ENCODE measurements around the gene CRYL1. TPM values are rescaled to one million over a fixed set of nuclear protein-coding genes. Genes with fewer than 3 reads are reported as not detected.

Gene CRYL1
- total RNA-seq, 1 donor from 2014 or later = 35.4 TPM

GRCh38 chr13:20415694-20416107 lies 110.0 kb downstream of the CRYL1 start:
- H3K27ac ChIP-seq = no peak overlapping the region
- TF ChIP-seq POLR2A (IDR thresholded peaks at IDR 0.05) = no peak
- no peak for TF ChIP-seq POLR2AphosphoS5 (IDR thresholded peaks at IDR 0.05; ENCODE audit: insufficient read depth in 1 of 2, low read depth in 1 of 2)
- TF ChIP-seq CTCF (IDR thresholded peaks at IDR 0.05) = no peak

GRCh38 chr13:20415306-20415679 lies 110.4 kb downstream of the CRYL1 start:
- H3K27ac ChIP-seq = no peak overlapping the region
- no peaks in the 10 kb centered on the region for H3K36me3 ChIP-seq
- H3K4me1 ChIP-seq = peaks cover 26% of the 10 kb centered on the region
- no peaks in the 10 kb centered on the region for H3K27me3 ChIP-seq
- H3K4me3 ChIP-seq = no peak overlapping the region
- intact Hi-C loops (cut with DNase I) = no loop called here
- H3K9me3 ChIP-seq = no peaks in the 10 kb centered on the region
- DNase-seq (ENCODE audit: extremely low spot score in 2 of 2) = no peak
- TF ChIP-seq POLR2A (IDR thresholded peaks at IDR 0.05) = no peak
- no peak for TF ChIP-seq CTCF (IDR thresholded peaks at IDR 0.05)
- TF ChIP-seq POLR2AphosphoS5 (IDR thresholded peaks at IDR 0.05; ENCODE audit: insufficient read depth in 1 of 2, low read depth in 1 of 2) = no peak

More at GRCh38 chr13:20415694-20416107, 110.0 kb downstream of the CRYL1 start:
- no peak for DNase-seq (ENCODE audit: extremely low spot score in 2 of 2)
- intact Hi-C loops (cut with DNase I) = no loop called here
- no peaks in the 10 kb centered on the region for H3K36me3 ChIP-seq
- no peaks in the 10 kb centered on the region for H3K9me3 ChIP-seq
- peaks cover 26% of the 10 kb centered on the region for H3K4me1 ChIP-seq
- no peaks in the 10 kb centered on the region for H3K27me3 ChIP-seq
- no peak overlapping the region for H3K4me3 ChIP-seq

- DNase-seq (ENCODE audit: extremely low spot score in 2 of 2) = no peak
- Histone ChIP-seq H3K4me1 (peaks cover 22% of the 10 kb centered on the region), H3K27me3 (no peaks in the 10 kb centered on the region), H3K36me3 (no peaks in the 10 kb centered on the region), H3K9me3 (no peaks in the 10 kb centered on the region), H3K27ac (peak overlapping the region; percentile 6), H3K4me3 (no peak overlapping the region)
- intact Hi-C loops (cut with DNase I) = no loop called here
- TF ChIP-seq POLR2AphosphoS5 (IDR thresholded peaks at IDR 0.05; ENCODE audit: insufficient read depth in 1 of 2, low read depth in 1 of 2) (peak in 1 of 2 donors; percentile 13), POLR2A (IDR thresholded peaks at IDR 0.05) (no peak), CTCF (IDR thresholded peaks at IDR 0.05) (no peak)
Measured at GRCh38 chr13:20414546-20415305, 110.9 kb downstream of the CRYL1 start.

GRCh38 chr13:20412691-20413355 lies 112.8 kb downstream of the CRYL1 start:
- TF ChIP-seq POLR2AphosphoS5 (IDR thresholded peaks at IDR 0.05; ENCODE audit: insufficient read depth in 1 of 2, low read depth in 1 of 2) (no peak), POLR2A (IDR thresholded peaks at IDR 0.05) (no peak), CTCF (IDR thresholded peaks at IDR 0.05) (no peak)
- no peaks in the 10 kb centered on the region for H3K27me3 ChIP-seq
- intact Hi-C loops (cut with DNase I) = no loop called here
- H3K4me3 ChIP-seq = no peak overlapping the region
- H3K36me3 ChIP-seq = no peaks in the 10 kb centered on the region
- no peak overlapping the region for H3K27ac ChIP-seq
- no peaks in the 10 kb centered on the region for H3K9me3 ChIP-seq
- no peak for DNase-seq (ENCODE audit: extremely low spot score in 2 of 2)
- peaks cover 15% of the 10 kb centered on the region for H3K4me1 ChIP-seq

Data from vagina (tissue), 2 donors.